Vagina (tissue), 2 donors: ENCODE results near the gene ABHD12. TPM values are rescaled to one million over a fixed set of nuclear protein-coding genes. Genes with fewer than 3 reads are reported as not detected.

ENCODE experiments used
- DNase-seq, 2 donors: peaks; one replicate each; pipeline ENCODE4 v3.0.0-alpha.2; 2017; ENCODE audit errors: extremely low spot score in 2 of 2
- H3K27ac ChIP-seq: fragments of 200-600 bp; sonication (generic); one replicate; pipeline ENCODE4 v1.5.1; 2019
- H3K27me3 ChIP-seq: fragments of 200-600 bp; sonication (generic); one replicate; pipeline ENCODE4 v1.5.1; 2019
- H3K36me3 ChIP-seq, 2 donors: fragments of 200-600 bp; sonication (generic); one replicate each; pipeline ENCODE4 v1.5.1; 2017 to 2019
- H3K4me1 ChIP-seq: fragments of 200-600 bp; sonication (generic); one replicate; pipeline ENCODE4 v1.5.1; 2019
- H3K4me3 ChIP-seq, 2 donors: fragments of 200-600 bp; sonication (generic); 1 replicate in 1 of 2; 2 replicates in 1 of 2; pipeline ENCODE4 v1.5.1; 2016 to 2019
- H3K9me3 ChIP-seq: fragments of 200-600 bp; sonication (generic); one replicate; pipeline ENCODE4 v1.5.1; 2019
- POLR2A ChIP-seq, 2 donors: fragments of 450-650 bp; IDR thresholded peaks; one replicate each; pipeline ENCODE4 v1.6.1; 2017; ENCODE audit warnings: antibody characterized with exemption in 2 of 2, mild to moderate bottlenecking in 2 of 2, moderate library complexity in 2 of 2
- POLR2AphosphoS5 ChIP-seq, 2 donors: sonication (generic); formaldehyde crosslinking; IDR thresholded peaks; one replicate each; pipeline ENCODE4 v1.9.0; 2017; ENCODE audit warnings: antibody characterized with exemption in 2 of 2, mild to moderate bottlenecking in 2 of 2, low read depth in 1 of 2; ENCODE audit not compliant: insufficient read depth in 1 of 2
- intact Hi-C: fragments of 100-400 bp; cut with DNase I; formaldehyde crosslinking; loops from one replicate; pipeline ENCODE4 v1.15.1; 2023
- total RNA-seq: library from RNA; depleted of rRNA; stranded (reverse); fragments of >200 nt; gene quantifications from one replicate; pipeline ENCODE4 v1.2.3, GENCODE V29; 2016
- TF ChIP-seq, protein P1 (sequence below), 3 experiments: fragments of 450-650 bp in 2 of 3; fragments of 200-600 bp in 1 of 3; sonication (generic) in 1 of 3; IDR thresholded peaks; one replicate each; pipeline ENCODE4 v1.5.1; 2017 to 2019; ENCODE audit warnings: antibody characterized with exemption in 3 of 3, mild to moderate bottlenecking in 2 of 3, moderate library complexity in 2 of 3

ABHD12 gene
- total RNA-seq, 1 donor from 2014 or later, result 36.6 TPM

GRCh38 chr20:25353747-25354705, 36.6 kb downstream of the ABHD12 start:
- H3K4me1 ChIP-seq, result peaks cover 21% of the 10 kb centered on the region
- intact Hi-C loops, result no loop called here
- H3K9me3 ChIP-seq, result no peaks in the 10 kb centered on the region
- no peaks in the 10 kb centered on the region for H3K36me3 ChIP-seq
- no peak for TF ChIP-seq POLR2AphosphoS5 (IDR thresholded peaks at IDR 0.05; ENCODE audit: insufficient read depth in 1 of 2, low read depth in 1 of 2)
- TF ChIP-seq, protein P1, sequence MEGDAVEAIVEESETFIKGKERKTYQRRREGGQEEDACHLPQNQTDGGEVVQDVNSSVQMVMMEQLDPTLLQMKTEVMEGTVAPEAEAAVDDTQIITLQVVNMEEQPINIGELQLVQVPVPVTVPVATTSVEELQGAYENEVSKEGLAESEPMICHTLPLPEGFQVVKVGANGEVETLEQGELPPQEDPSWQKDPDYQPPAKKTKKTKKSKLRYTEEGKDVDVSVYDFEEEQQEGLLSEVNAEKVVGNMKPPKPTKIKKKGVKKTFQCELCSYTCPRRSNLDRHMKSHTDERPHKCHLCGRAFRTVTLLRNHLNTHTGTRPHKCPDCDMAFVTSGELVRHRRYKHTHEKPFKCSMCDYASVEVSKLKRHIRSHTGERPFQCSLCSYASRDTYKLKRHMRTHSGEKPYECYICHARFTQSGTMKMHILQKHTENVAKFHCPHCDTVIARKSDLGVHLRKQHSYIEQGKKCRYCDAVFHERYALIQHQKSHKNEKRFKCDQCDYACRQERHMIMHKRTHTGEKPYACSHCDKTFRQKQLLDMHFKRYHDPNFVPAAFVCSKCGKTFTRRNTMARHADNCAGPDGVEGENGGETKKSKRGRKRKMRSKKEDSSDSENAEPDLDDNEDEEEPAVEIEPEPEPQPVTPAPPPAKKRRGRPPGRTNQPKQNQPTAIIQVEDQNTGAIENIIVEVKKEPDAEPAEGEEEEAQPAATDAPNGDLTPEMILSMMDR (IDR thresholded peaks at IDR 0.05), result no peak
- no peak for TF ChIP-seq POLR2A (IDR thresholded peaks at IDR 0.05)
- H3K27me3 ChIP-seq, result no peaks in the 10 kb centered on the region
- no peak overlapping the region for H3K27ac ChIP-seq
- no peak for DNase-seq
- no peak overlapping the region for H3K4me3 ChIP-seq

DNA sequence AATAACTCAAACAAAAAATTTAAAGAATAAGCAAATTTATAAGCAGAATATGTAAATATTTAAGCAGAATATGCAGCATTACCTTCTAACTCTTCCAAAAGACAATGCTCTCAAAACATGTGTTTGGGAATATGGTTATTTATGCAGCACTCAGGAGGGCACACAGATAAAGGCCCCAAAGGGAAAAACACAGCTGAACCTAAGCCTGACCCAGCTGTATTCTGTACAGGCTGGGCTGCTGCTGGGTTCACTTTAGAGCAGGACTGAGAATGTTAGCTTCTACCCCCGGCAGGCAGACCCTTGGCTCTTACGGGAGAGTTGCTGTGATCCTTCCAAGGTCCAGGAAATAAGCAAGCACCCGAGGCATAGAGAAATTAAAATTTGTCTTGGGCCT, 37.3 kb downstream of the ABHD12 start:
- Histone ChIP-seq H3K9me3 (no peaks in the 10 kb centered on the region), H3K36me3 (no peaks in the 10 kb centered on the region), H3K4me1 (peaks cover 21% of the 10 kb centered on the region), H3K27me3 (no peaks in the 10 kb centered on the region), H3K4me3 (no peak overlapping the region), H3K27ac (no peak overlapping the region)
- TF ChIP-seq POLR2AphosphoS5 (IDR thresholded peaks at IDR 0.05; ENCODE audit: insufficient read depth in 1 of 2, low read depth in 1 of 2), result no peak
- no peak for TF ChIP-seq POLR2A (IDR thresholded peaks at IDR 0.05)
- TF ChIP-seq, protein P1 (IDR thresholded peaks at IDR 0.05), result no peak
- DNase-seq, result no peak
- intact Hi-C loops, result no loop called here

GRCh38 chr20:25352746-25353145, 37.9 kb downstream of the ABHD12 start:
- no peaks in the 10 kb centered on the region for H3K27me3 ChIP-seq
- H3K4me1 ChIP-seq, result peaks cover 21% of the 10 kb centered on the region

DNA sequence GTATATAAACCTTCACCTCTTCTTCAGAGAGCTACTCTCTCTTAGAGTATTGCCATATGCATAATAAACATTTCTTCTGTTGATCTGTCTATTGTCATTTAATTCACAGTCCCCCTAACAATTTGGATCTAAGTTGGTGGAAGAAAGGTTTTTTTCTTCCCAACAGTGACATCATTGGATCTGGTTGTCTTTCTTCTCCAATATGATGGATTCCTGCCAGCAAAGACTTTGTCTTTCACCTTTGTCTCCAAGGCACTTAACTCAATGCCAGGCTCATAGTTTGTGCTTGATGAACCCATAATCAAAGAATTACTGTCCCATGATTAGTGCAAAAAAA, 39.6 kb downstream of the ABHD12 start:
- Histone ChIP-seq H3K9me3 (no peaks in the 10 kb centered on the region), H3K27ac (no peak overlapping the region), H3K36me3 (no peaks in the 10 kb centered on the region), H3K4me1 (peaks cover 21% of the 10 kb centered on the region), H3K4me3 (no peak overlapping the region), H3K27me3 (no peaks in the 10 kb centered on the region)
- no peak for DNase-seq
- intact Hi-C loops, result no loop called here
- TF ChIP-seq, protein P1 (IDR thresholded peaks at IDR 0.05), result no peak
- TF ChIP-seq POLR2AphosphoS5 (IDR thresholded peaks at IDR 0.05; ENCODE audit: insufficient read depth in 1 of 2, low read depth in 1 of 2), result no peak
- no peak for TF ChIP-seq POLR2A (IDR thresholded peaks at IDR 0.05)

More at GRCh38 chr20:25352746-25353145, 37.9 kb downstream of the ABHD12 start:
- Histone ChIP-seq H3K27ac (peak overlapping the region; percentile 25), H3K9me3 (no peaks in the 10 kb centered on the region), H3K36me3 (no peaks in the 10 kb centered on the region), H3K4me3 (no peak overlapping the region)
- intact Hi-C loops, result no loop called here
- no peak for DNase-seq
- no peak for TF ChIP-seq POLR2AphosphoS5 (IDR thresholded peaks at IDR 0.05; ENCODE audit: insufficient read depth in 1 of 2, low read depth in 1 of 2)
- TF ChIP-seq, protein P1 (IDR thresholded peaks at IDR 0.05), result no peak
- no peak for TF ChIP-seq POLR2A (IDR thresholded peaks at IDR 0.05)

- DNase-seq, result no peak
- intact Hi-C loops, result no loop called here
- peaks cover 5% of the 10 kb centered on the region for H3K4me1 ChIP-seq
- H3K36me3 ChIP-seq, result no peaks in the 10 kb centered on the region
- H3K9me3 ChIP-seq, result no peaks in the 10 kb centered on the region
- no peak overlapping the region for H3K27ac ChIP-seq
- no peaks in the 10 kb centered on the region for H3K27me3 ChIP-seq
- TF ChIP-seq POLR2A (IDR thresholded peaks at IDR 0.05), result no peak
- TF ChIP-seq, protein P1 (IDR thresholded peaks at IDR 0.05), result no peak
- no peak for TF ChIP-seq POLR2AphosphoS5 (IDR thresholded peaks at IDR 0.05; ENCODE audit: insufficient read depth in 1 of 2, low read depth in 1 of 2)
- no peak overlapping the region for H3K4me3 ChIP-seq
Observed at GRCh38 chr20:25346349-25346748, 44.3 kb downstream of the ABHD12 start.
